Mammary epithelial cell (primary cell): Measurements from ENCODE around the gene RGCC.
"Not testable (repeated sequence)": the region's sequence is repeated elsewhere in the genome, so short reads cannot be mapped to it uniquely, and the experiment has no call there.

Source experiments
- CTCF ChIP-seq, 2 donors: IDR thresholded peaks in 1 of 2; conservative IDR thresholded peaks in 1 of 2; 2 replicates each; pipeline ENCODE4 v1.5.1; 2011 to 2012; ENCODE audit warnings: inconsistent platforms in 2 of 2, low read length in 2 of 2, mild to moderate bottlenecking in 2 of 2, control low read depth in 1 of 2, low read depth in 1 of 2; ENCODE audit not compliant: insufficient read depth in 1 of 2; ENCODE audit errors: extremely low read depth in 1 of 2
- EZH2 ChIP-seq: IDR thresholded peaks from 2 replicates; pipeline ENCODE4 v1.6.1; 2012; ENCODE audit warnings: low read length, inconsistent platforms, borderline replicate concordance

GRCh38 chr13:41421983-41422382, 35.4 kb upstream of the RGCC start:
- not testable (repeated sequence) for TF ChIP-seq EZH2; CTCF (conservative IDR thresholded peaks at IDR 0.05 in 1 of 2, IDR thresholded peaks at IDR 0.05 in 1 of 2; ENCODE audit: extremely low read depth in 1 of 2, insufficient read depth in 1 of 2, low read depth in 1 of 2, low read length in 2 of 2)
